ENCODE results near the gene CD53. TPM values are rescaled to one million over a fixed set of nuclear protein-coding genes. Genes with fewer than 3 reads are reported as not detected.

CD53 gene
- total and polyA plus RNA-seq, 4 donors: 10.7 to 30.4 (median 21.7) TPM

GRCh38 chr1:110897681-110898080, 24.7 kb downstream of the CD53 start:
- no peak for TF ChIP-seq RXRA (IDR thresholded peaks at IDR 0.05)
- Histone ChIP-seq H3K27ac (ENCODE audit: low read depth in 1 of 2, low read length in 2 of 2) (no peak overlapping the region), H3K9me3 (ENCODE audit: control insufficient read depth in 4 of 4, low read length in 3 of 4) (no peaks in the 10 kb centered on the region), H3K36me3 (ENCODE audit: control insufficient read depth in 4 of 4, insufficient read depth in 3 of 4, low read depth in 1 of 4, low read length in 3 of 4) (no peaks in the 10 kb centered on the region), H3K4me3 (ENCODE audit: low read depth in 1 of 3, low read length in 3 of 3) (no peak overlapping the region), H3K4me1 (ENCODE audit: control insufficient read depth in 4 of 4, insufficient read depth in 4 of 4, low read length in 3 of 4) (no peaks in the 10 kb centered on the region), H3K27me3 (ENCODE audit: control insufficient read depth in 4 of 4, insufficient read depth in 4 of 4, low read length in 3 of 4) (no peaks in the 10 kb centered on the region), H3K9ac (ENCODE audit: low read depth in 1 of 2, low read length in 2 of 2) (no peak overlapping the region)
- 93% methylated on average over 2 of the region's 2 CpGs for WGBS
- DNase-seq (ENCODE audit: low spot score): no peak

GRCh38 chr1:110898734-110899457, 25.9 kb downstream of the CD53 start:
- TF ChIP-seq ATF3 (IDR thresholded peaks at IDR 0.05): no peak
- TF ChIP-seq EGR1 (IDR thresholded peaks at IDR 0.05; ENCODE audit: low read depth in 2 of 2): no peak
- no peak for TF ChIP-seq HNF4G (IDR thresholded peaks at IDR 0.05)
- no peak for TF ChIP-seq JUND (IDR thresholded peaks at IDR 0.05)
- no peak for TF ChIP-seq NR2F2 (IDR thresholded peaks at IDR 0.05)
- no peak for TF ChIP-seq FOXA2 (IDR thresholded peaks at IDR 0.05)
- no peak for TF ChIP-seq GABPA (IDR thresholded peaks at IDR 0.05 in 1 of 2, conservative IDR thresholded peaks at IDR 0.05 in 1 of 2)
- TF ChIP-seq, protein P1, sequence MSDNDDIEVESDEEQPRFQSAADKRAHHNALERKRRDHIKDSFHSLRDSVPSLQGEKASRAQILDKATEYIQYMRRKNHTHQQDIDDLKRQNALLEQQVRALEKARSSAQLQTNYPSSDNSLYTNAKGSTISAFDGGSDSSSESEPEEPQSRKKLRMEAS (IDR thresholded peaks at IDR 0.05): no peak
- TF ChIP-seq, protein P2, sequence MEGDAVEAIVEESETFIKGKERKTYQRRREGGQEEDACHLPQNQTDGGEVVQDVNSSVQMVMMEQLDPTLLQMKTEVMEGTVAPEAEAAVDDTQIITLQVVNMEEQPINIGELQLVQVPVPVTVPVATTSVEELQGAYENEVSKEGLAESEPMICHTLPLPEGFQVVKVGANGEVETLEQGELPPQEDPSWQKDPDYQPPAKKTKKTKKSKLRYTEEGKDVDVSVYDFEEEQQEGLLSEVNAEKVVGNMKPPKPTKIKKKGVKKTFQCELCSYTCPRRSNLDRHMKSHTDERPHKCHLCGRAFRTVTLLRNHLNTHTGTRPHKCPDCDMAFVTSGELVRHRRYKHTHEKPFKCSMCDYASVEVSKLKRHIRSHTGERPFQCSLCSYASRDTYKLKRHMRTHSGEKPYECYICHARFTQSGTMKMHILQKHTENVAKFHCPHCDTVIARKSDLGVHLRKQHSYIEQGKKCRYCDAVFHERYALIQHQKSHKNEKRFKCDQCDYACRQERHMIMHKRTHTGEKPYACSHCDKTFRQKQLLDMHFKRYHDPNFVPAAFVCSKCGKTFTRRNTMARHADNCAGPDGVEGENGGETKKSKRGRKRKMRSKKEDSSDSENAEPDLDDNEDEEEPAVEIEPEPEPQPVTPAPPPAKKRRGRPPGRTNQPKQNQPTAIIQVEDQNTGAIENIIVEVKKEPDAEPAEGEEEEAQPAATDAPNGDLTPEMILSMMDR (IDR thresholded peaks at IDR 0.05; ENCODE audit: low read depth, low read length, missing input control): no peak
- no peak for TF ChIP-seq RXRA (IDR thresholded peaks at IDR 0.05)
- TF ChIP-seq REST (IDR thresholded peaks at IDR 0.05): no peak
- no peak for TF ChIP-seq HNF4A (conservative IDR thresholded peaks at IDR 0.05)
- no peak for TF ChIP-seq SP1 (IDR thresholded peaks at IDR 0.05)
- TF ChIP-seq RAD21 (IDR thresholded peaks at IDR 0.05): no peak
- no peak for TF ChIP-seq TAF1 (conservative IDR thresholded peaks at IDR 0.05)
- TF ChIP-seq FOXA1 (IDR thresholded peaks at IDR 0.05): no peak
- TF ChIP-seq YY1 (IDR thresholded peaks at IDR 0.05): no peak
- TF ChIP-seq, protein P3, sequence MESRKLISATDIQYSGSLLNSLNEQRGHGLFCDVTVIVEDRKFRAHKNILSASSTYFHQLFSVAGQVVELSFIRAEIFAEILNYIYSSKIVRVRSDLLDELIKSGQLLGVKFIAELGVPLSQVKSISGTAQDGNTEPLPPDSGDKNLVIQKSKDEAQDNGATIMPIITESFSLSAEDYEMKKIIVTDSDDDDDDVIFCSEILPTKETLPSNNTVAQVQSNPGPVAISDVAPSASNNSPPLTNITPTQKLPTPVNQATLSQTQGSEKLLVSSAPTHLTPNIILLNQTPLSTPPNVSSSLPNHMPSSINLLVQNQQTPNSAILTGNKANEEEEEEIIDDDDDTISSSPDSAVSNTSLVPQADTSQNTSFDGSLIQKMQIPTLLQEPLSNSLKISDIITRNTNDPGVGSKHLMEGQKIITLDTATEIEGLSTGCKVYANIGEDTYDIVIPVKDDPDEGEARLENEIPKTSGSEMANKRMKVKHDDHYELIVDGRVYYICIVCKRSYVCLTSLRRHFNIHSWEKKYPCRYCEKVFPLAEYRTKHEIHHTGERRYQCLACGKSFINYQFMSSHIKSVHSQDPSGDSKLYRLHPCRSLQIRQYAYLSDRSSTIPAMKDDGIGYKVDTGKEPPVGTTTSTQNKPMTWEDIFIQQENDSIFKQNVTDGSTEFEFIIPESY (IDR thresholded peaks at IDR 0.05): no peak
- no peaks in the 10 kb centered on the region for H3K36me3 ChIP-seq (ENCODE audit: control insufficient read depth in 4 of 4, insufficient read depth in 3 of 4, low read depth in 1 of 4, low read length in 3 of 4)
- 71% methylated on average over 3 of the region's 3 CpGs for WGBS

More at GRCh38 chr1:110898734-110899457, 25.9 kb downstream of the CD53 start:
- no peaks in the 10 kb centered on the region for H3K4me1 ChIP-seq (ENCODE audit: control insufficient read depth in 4 of 4, insufficient read depth in 4 of 4, low read length in 3 of 4)
- H3K27me3 ChIP-seq (ENCODE audit: control insufficient read depth in 4 of 4, insufficient read depth in 4 of 4, low read length in 3 of 4): no peaks in the 10 kb centered on the region
- no peaks in the 10 kb centered on the region for H3K9me3 ChIP-seq (ENCODE audit: control insufficient read depth in 4 of 4, low read length in 3 of 4)
- DNase-seq (ENCODE audit: low spot score): no peak
- no peak overlapping the region for H3K27ac ChIP-seq (ENCODE audit: low read depth in 1 of 2, low read length in 2 of 2)
- no peak overlapping the region for H3K4me3 ChIP-seq (ENCODE audit: low read depth in 1 of 3, low read length in 3 of 3)
- H3K9ac ChIP-seq (ENCODE audit: low read depth in 1 of 2, low read length in 2 of 2): no peak overlapping the region
